Left cardiac atrium (tissue), 4 donors: ENCODE results near the gene ELMOD1. TPM values are rescaled to one million over a fixed set of nuclear protein-coding genes. Genes with fewer than 3 reads are reported as not detected.
"Not testable (repeated sequence)": the region's sequence is repeated elsewhere in the genome, so short reads cannot be mapped to it uniquely, and the experiment has no call there.

Source experiments
- ATAC-seq, 2 donors: fragments of 200-7000 bp; cut with Tn5 transposase; one replicate each; pipeline ENCODE4 v1.9.1; 2020; ENCODE audit warnings: mild to moderate bottlenecking in 2 of 2, moderate library complexity in 2 of 2
- DNase-seq: peaks from one replicate; pipeline ENCODE4 v3.0.0-alpha.2; 2020
- intact Hi-C, 2 donors: fragments of 100-400 bp; cut with DNase I; formaldehyde crosslinking; loops; one replicate each; pipeline versions ENCODE4 v1.14.1 to v1.15.1; 2022 to 2023
- long read RNA-seq: library from polyadenylated mRNA; unstranded; transcript quantifications from one replicate; pipeline ENCODE4 v2.0.0, GENCODE V29; 2021
- total RNA-seq, 2 donors: library from RNA; stranded (reverse); fragmentation: NEBNext Ultra II Directional; extraction: Animal tissue kit (Norgen Biotek cat#: 25700); gene quantifications; one replicate each; pipeline ENCODE4 v1.2.1, GENCODE V29; 2021
- donor health status: DM: no; HTN: yes; CAD: no.
- donor health status: DM: no; HTN: yes; CAD: no; lungs with severe emphysema.
- donor health status: DM: yes; HTN: yes; CAD: no.
- donor health status: Dilated cardiomyopathy.

The ELMOD1 gene
- 1 to 10 TPM; 7.3 to 9.9 TPM for total RNA-seq
- long read RNA-seq, partial matches to known transcripts, result 2 of 7 reads
- long read RNA-seq, other reads (novel, unspliced or antisense), result 1 of 7 reads

DNA sequence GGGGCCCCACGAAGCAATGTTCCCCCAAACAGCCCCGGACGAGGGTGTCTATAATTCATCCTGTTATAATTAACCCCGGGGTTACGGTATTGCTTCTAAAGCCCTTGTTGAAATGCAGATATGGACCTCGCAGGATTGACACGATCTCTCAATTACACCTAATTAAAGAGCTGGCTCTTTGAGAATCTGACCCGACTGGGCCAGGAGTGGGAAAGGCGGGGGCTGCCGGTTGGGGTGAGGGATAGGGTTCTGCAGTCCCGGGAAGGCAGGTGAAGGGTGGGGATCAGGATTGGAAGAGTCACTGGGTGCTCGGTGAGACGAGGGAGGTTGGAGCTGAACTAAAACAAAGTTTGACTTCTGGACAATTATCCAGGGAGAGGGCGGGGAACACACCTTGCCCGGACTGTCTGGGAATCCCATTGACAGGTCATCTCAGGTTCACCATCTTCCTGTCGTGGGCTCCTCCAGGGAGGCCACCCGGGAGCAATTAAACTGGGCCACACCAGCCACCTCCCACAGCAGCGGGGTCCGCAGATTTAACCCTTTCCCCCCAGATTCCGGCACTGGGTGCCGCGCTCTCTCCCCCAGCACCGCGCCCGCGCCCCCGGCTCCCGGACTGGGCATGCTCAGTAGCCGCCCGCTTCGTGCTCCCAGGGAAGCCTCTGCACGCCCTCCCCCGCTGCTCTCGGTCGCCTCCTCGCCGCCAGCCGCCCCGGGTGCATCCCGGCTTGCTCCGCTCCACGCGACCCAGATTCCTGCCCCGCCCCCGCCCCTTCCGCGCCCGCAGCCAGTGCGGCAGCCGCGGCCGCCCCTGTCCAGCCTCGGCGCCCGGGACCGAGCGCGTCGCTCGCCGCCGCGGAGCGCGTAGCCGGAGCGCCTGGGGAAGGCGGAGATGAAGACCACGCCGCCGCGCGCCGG, at the start of gene ELMOD1:
Gene ELMOD1 (plus strand): TSS at position 688 of the 918 bp plus-strand sequence. CDS start 27,043 bp downstream, outside the sequence.
- peak; percentile 89 to 95 for ATAC-seq
- intact Hi-C loops, result no loop called here
- DNase-seq, result peak; percentile 60

DNA sequence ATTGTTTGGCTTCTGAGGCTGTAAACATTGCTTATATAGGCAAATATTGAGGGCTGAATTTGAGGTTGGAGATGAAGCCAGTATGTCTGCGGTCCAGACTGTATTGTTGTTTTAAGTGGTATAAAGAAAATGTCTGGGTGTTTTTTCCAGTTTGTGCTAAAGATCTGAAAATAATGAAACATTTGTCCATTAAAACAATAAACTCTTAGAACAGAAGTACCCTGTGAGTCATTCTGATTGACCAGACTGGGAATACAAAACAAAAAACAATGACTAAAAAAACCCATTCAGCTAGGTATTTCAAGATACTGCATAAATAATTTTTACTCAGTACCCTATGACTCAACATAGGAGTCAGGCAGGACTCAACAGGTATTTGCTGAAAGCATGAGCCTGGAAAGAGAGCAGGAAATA, 45.8 kb upstream of the ELMOD1 start:
- peak in 1 of 2 donors; percentile 38 for ATAC-seq
- intact Hi-C loops, result no loop called here
- DNase-seq, result no peak

DNA sequence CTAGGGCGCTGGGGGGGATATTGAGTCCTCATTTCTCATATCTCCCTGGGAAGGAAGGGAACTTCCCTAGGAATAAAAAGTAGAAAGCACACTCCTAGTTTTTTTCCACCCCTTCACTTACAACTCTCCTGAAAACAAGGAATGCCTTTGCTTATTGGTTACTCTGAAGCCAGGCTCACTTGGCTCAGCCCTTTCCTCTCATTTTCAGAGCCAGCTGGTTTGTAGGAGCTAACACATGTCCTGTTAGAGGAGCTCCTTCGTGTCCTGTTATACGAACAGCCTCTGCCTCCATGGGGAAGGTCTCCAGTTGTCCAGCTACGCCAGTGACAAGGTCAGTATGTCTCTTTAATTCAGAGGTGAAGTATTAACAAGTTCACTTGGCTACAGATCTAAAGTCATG, 43.0 kb upstream of the ELMOD1 start:
- no peak for ATAC-seq
- intact Hi-C loops, result no loop called here

GRCh38 chr11:107549253-107549953, 41.5 kb upstream of the ELMOD1 start:
- DNase-seq, result no peak
- intact Hi-C loops, result no loop called here
- ATAC-seq, result peak in 1 of 2 donors; percentile 45

More for the DNA sequence above, 43.0 kb upstream of the ELMOD1 start:
- DNase-seq, result no peak

DNA sequence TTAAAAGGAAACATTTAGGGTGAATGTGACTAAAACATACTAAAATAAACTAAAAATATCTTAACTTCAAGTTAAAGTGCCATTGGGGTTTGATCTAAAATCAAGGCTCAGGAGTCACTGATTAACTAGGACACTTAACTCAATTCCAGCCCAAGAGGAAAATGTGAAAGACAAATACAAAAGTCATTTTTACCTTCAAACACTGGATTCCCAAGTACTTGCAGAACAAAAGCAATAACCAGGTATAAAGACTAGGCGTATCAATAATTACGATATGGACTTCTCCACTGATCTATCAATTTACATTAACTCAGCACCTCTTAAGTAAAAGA, 41.0 kb upstream of the ELMOD1 start:
- intact Hi-C loops, result no loop called here
- ATAC-seq (no peak), DNase-seq (no peak)

DNA sequence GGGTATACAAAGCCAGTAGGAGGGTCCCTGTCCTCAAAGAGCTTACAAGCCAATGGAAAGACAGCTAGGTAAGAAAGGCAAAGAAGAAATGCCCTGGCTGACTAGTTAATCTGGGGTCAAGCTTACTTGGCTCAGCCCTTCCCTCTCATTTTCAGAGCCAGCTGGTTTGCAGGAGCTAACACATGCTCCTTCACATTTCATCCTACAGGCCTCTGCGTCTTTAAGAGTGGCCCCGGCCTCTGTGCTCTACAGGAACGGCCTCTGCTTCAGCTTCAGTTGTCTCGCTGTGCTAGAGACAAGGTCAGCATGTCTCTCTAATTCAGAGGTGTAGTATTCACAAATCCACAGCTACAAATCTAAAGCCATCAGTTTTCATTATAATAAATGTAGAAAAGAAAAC, 40.6 kb upstream of the ELMOD1 start:
- intact Hi-C loops, result no loop called here
- ATAC-seq (no peak), DNase-seq (no peak)

DNA sequence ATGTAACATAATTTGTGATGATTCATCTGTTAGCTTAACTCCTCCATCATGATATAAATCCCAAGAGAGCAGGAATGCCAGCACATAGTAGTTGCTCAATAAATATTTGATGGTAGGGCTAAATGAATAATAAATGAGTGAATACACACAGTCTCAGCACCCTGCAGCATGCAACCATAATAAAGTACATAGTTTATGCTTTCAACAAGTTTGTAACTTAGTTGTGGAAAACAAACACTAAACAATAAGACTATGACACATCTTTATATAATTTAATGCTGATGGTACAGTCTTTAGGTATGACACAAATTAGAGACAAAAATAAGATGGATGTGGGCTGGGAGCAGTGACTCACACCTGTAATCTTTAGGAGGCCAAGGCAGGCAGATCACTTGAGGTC, 29.3 kb upstream of the ELMOD1 start:
- ATAC-seq (no peak), DNase-seq (no peak)
- intact Hi-C loops, result loop anchor here in 1 of 2 donors (5.0 kb wide), 1 partner anchor 126 kb away; no protein-coding TSS in a partner anchor

- ATAC-seq (no peak), DNase-seq (no peak)
- intact Hi-C loops, result loop anchor here in 1 of 2 donors (5.0 kb wide), 1 partner anchor 125 kb away; no protein-coding TSS in a partner anchor
These were observed 28.2 kb upstream of the ELMOD1 start for GRCh38 chr11:107562647-107563208.

- intact Hi-C loops, result loop anchor here in 1 of 2 donors (5.0 kb wide), 1 partner anchor 124 kb away; no protein-coding TSS in a partner anchor
- DNase-seq, result no peak
- peak; percentile 10 to 51 for ATAC-seq
These were observed 27.2 kb upstream of the ELMOD1 start for GRCh38 chr11:107563702-107564101.

DNA sequence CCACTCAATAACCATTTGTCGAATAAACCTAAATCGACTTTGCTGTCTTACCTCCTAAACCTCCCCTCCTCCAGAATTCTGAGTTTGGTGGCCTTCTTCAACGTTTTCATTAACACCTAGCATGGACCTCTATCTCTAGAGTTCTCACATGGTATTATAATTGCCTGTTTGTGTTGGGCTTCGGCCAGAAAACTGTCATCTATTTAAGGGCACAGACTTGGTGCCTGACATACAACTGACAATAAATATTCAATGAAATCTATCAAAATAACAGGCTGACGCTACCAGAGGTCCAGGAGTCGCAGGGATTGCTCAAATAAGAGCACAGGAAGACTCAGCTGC, 26.1 kb upstream of the ELMOD1 start:
- intact Hi-C loops, result loop anchor here in 1 of 2 donors (5.0 kb wide), 2 partner anchors 122 to 207 kb away; no protein-coding TSS in a partner anchor
- ATAC-seq, result peak; percentile 3 to 23
- DNase-seq, result no peak

DNA sequence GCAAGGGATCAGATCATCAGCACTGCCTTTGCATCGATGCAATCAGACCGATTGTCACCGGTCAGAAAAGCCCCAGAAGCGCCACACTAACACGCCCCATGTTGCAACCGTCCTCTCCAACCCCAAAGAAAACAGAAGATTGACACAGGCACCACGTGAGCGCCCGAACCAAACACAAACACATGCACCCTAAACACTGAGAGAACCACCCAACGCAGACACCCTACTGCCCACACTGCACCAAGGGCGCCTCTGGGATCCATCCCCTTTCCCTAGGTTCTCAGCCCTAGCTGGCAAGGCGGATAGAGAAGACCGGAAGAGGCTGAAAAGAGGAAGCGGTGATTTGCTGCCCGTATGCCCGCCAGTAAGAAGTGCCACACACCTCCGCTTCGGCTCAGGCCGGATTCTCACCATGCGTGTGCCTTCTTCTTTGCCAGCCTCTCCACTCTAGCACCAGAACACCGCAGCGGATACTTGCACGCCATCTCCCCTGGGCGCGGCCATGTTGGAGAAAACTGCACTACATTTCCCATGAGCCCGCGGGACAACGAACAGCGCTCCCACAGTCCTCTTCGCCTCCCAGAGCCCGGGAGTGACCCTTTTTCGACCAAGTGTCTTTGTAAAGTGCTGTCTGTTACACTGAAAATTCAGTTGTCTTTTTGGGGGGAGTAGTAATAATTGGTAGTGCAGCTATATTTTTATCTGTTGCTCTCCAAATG, 25.6 kb upstream of the ELMOD1 start, which contains the start of gene ALKBH8:
Gene ALKBH8 (minus strand): TSS at position 517 of the 719 bp plus-strand sequence. CDS start 4,842 bp downstream, outside the sequence.
- DNase-seq, result peak; percentile 82
- intact Hi-C loops, result loop anchor here in 1 of 2 donors (5.0 kb wide), 1 partner anchor 207 kb away; no protein-coding TSS in a partner anchor
- peak; percentile 97 to 98 for ATAC-seq

DNA sequence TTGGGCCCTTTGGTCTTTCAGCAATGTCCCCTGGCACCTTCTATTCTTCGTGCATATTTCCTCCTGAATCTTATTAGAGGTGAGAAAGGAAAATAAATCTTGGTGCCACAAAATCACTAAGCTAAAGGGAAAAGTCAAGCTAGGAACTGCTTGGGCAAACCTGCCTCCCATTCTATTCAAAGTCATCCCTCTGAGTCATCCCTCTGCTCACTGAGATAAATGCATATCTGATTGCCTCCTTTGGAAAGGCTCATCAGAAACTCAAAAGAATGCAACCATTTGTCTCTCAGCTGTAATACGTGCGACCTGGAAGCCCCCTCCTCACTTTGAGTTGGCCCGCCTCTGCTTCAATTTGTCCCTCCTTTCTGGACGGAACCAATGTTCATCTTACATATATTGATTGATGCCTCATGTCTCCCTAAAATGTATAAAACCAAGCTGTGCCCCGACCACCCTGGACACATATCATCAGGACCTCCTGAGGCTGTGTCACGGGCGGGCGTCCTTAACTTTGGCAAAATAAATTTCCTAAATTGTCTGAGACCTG, 24.9 kb upstream of the ELMOD1 start:
- intact Hi-C loops, result loop anchor here in 1 of 2 donors (5.0 kb wide), 1 partner anchor 206 kb away; no protein-coding TSS in a partner anchor
- peak in 1 of 2 donors; percentile 50 for ATAC-seq
- not testable (repeated sequence) for DNase-seq

DNA sequence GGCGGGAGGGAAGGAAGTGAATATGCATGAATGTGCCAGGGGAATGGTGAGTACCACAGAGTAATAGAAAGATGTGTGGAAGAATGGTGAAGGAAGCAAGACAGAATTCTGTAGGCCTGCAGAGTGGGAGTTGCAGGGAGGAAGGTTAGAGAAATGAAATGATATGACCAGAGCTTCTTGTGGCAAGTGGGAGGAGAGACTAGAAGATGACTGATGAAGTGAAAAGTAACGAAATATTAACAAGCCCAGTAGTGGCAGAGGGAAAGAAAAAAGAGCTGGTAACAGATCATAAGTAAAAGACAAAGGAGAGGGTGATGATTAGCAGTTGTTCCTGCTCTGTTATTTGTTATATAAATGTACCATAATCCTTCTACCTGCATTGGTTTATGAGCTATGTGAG, 24.4 kb upstream of the ELMOD1 start:
- ATAC-seq, result no peak
- intact Hi-C loops, result loop anchor here in 1 of 2 donors (5.0 kb wide), 1 partner anchor 206 kb away; no protein-coding TSS in a partner anchor
- DNase-seq, result no peak

DNA sequence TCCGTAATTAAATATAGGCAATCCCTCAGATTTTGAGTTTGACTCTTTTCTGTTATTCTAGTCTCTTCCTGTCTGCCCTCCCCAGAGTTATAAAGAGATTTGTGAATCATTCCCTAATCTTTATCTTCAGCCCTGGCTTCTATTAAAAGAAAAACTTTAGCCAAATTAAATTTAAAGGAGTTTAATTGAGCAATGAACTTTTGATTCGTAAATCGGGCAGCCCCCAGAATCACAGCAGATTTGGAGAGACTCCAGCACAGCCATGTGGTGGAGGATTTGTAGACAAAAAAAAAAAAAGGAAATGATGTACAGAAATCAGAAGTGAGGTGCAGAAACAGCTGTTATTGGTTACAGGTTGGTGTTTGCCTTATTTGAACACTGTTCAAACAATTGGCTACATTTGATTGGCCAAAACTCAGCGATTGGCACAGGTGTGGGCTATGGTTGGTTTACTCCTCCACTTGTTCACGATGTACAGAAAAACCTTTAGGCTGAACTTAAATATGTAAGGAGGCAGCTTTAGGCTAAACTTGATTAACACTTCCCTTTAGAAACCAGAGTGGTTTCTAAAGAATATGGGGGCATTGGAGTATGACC, 23.1 kb upstream of the ELMOD1 start:
- ATAC-seq (no peak), DNase-seq (no peak)
- intact Hi-C loops, result loop anchor here in 1 of 2 donors (5.0 kb wide), 1 partner anchor 204 kb away; no protein-coding TSS in a partner anchor

DNA sequence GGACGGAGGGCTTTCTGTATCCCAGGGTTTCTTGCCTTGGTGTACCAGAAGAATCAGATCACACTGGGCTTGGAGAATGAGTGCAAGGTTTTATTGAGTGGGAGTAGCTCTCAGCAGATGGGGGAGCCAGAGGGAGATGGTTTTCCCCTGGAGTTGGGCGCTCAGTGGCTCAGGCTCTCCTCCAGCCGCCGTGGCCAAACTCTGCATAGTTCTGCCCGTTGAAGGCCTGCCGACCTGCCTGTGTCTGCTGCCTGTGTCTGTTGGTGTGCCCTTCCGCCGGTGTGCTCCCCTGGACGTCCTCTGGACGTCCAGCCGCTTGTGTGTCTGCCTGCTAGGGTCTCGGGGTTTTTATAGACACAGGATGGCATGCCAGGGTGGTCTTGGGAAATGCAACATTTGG, 20.9 kb upstream of the ELMOD1 start:
- no peak for DNase-seq
- ATAC-seq, result no peak
- intact Hi-C loops, result no loop called here

- no peak for DNase-seq
- ATAC-seq, result no peak
- intact Hi-C loops, result no loop called here
These were observed 17.5 kb upstream of the ELMOD1 start for GRCh38 chr11:107573438-107573837.

DNA sequence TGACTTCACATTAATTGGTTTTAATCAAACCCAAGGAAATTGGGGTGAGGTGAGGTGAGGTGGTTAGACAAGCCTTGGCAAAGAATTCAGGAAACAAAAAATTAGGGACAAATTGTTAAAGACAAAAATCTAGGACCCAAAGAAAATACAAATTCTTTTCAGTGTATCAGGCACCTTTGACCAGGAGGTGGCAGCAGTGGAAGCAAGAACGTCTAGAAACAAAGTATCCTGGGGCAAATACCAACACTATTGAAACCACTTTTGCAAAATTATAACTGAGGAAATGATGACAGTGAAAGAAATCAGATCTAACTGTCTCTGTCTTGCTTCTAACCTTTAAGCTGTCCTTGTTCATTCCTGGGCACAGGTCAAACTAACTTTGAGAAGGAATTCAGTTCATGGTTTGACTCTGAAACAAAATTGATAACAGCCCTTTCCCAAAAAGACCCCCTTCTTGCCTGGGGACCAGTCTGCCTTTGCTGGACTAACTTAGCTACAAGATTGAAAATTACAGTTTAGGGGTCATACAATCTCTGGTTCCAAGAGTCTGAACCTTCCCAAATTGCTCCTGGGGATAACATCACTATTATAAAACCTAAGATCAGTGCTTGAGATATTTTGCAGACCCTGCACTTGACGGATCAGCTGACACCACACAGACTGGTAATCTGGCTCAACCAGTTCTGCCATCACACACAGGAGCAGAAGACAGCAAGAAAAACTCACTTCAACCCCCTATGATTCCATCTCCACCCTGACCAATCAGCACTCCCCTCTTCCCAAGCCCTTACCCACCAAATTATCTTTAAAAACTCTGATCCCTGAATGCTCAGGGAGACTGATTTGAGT, 14.2 kb upstream of the ELMOD1 start:
- intact Hi-C loops, result loop anchor here (2.0 to 5.0 kb wide), 3 partner anchors 111 to 196 kb away; no protein-coding TSS in a partner anchor
- peak; percentile 53 for DNase-seq
- peak in 1 of 2 donors; percentile 29 for ATAC-seq
